ENCODE results near the gene ARMH1. TPM values are rescaled to one million over a fixed set of nuclear protein-coding genes. Genes with fewer than 3 reads are reported as not detected.
"Not testable (repeated sequence)": the region's sequence is repeated elsewhere in the genome, so short reads cannot be mapped to it uniquely, and the experiment has no call there.

Gene ARMH1
- total RNA-seq, 1 donor from 2014 or later = 0.52 TPM

- no peaks in the 10 kb centered on the region for H3K9me3 ChIP-seq (ENCODE audit: control insufficient read depth in 3 of 3, low read length in 3 of 3)
- H3K4me1 ChIP-seq (ENCODE audit: control insufficient read depth in 3 of 3, insufficient read depth in 3 of 3, low read length in 3 of 3) = peaks cover 0 to 4% (median 3%) of the 10 kb centered on the region in 3 donors
- H3K36me3 ChIP-seq (ENCODE audit: control insufficient read depth in 3 of 3, insufficient read depth in 3 of 3, low read length in 3 of 3) = no peaks in the 10 kb centered on the region
- H3K27me3 ChIP-seq (ENCODE audit: control insufficient read depth in 3 of 3, insufficient read depth in 3 of 3, low read length in 3 of 3) = no peaks in the 10 kb centered on the region
- H3K4me3 ChIP-seq (ENCODE audit: low read length in 3 of 3) = no peak overlapping the region
- no peak overlapping the region for H3K27ac ChIP-seq (ENCODE audit: low read depth, low read length)
- H3K9ac ChIP-seq (ENCODE audit: low read depth in 1 of 3, low read length in 3 of 3) = no peak overlapping the region
Measured at GRCh38 chr1:44760876-44761275, 86.4 kb downstream of the ARMH1 start.

- H3K36me3 ChIP-seq (ENCODE audit: control insufficient read depth in 3 of 3, insufficient read depth in 3 of 3, low read length in 3 of 3); H3K4me3 ChIP-seq (ENCODE audit: low read length in 3 of 3); H3K9ac ChIP-seq (ENCODE audit: low read depth in 1 of 3, low read length in 3 of 3); H3K27me3 ChIP-seq (ENCODE audit: control insufficient read depth in 3 of 3, insufficient read depth in 3 of 3, low read length in 3 of 3); H3K4me1 ChIP-seq (ENCODE audit: control insufficient read depth in 3 of 3, insufficient read depth in 3 of 3, low read length in 3 of 3); H3K9me3 ChIP-seq (ENCODE audit: control insufficient read depth in 3 of 3, low read length in 3 of 3); H3K27ac ChIP-seq (ENCODE audit: low read depth, low read length): not testable (repeated sequence)
Measured at GRCh38 chr1:44766421-44766820, 91.9 kb downstream of the ARMH1 start.

Small RNA genes lying within 50 kb of the gene (small RNA-seq; reads per million reads assigned to genes)
- gene RNU5D-1 (24.5 reads per million, percentile 94 among the genes with 10 or more reads in this experiment), gene RNU5F-1 (5.4 reads per million, percentile 90 among the genes with 10 or more reads in this experiment)

Other genes starting within 250 kb of the ARMH1 start
- gene TMEM53, start 233 bp upstream of the ARMH1 start, total RNA-seq = 3.1 TPM
- not detected for gene RNU5D-1, start 56.5 kb downstream of the ARMH1 start, total RNA-seq
- gene KIF2C, start 65.1 kb downstream of the ARMH1 start, total RNA-seq = 4.7 TPM
- 1,786 TPM for gene RPS8, start 100.8 kb downstream of the ARMH1 start, total RNA-seq
- gene BEST4, start 113.5 kb downstream of the ARMH1 start, total RNA-seq = not detected
- gene PLK3, start 125.7 kb downstream of the ARMH1 start, total RNA-seq = 6.8 TPM
- gene DYNLT4, start 132.6 kb downstream of the ARMH1 start, total RNA-seq = not detected
- gene BTBD19, start 133.8 kb downstream of the ARMH1 start, total RNA-seq = 5.7 TPM
- 1.6 TPM for gene PTCH2, start 168.5 kb downstream of the ARMH1 start, total RNA-seq

Data from skeletal muscle tissue (tissue), 5 donors.